IPS DF 19.7 (cell line): ENCODE data around the gene BCAS2.
A peak's percentile ranks its signal among the peaks of the same experiment; 100 is the strongest.

ENCODE experiments used
- DNase-seq: peaks from one replicate; pipeline ENCODE4 v3.0.0-alpha.2; 2013; ENCODE audit warnings: low read depth, low spot score

The BCAS2 gene

GRCh38 chr1:114559356-114559755 is 22.1 kb downstream of the BCAS2 start:
- DNase-seq, result no peak

- no peak for DNase-seq
Measured at GRCh38 chr1:114558544-114558943, 22.9 kb downstream of the BCAS2 start.

- no peak for DNase-seq
Measured at GRCh38 chr1:114554577-114554976, 26.8 kb downstream of the BCAS2 start.

GRCh38 chr1:114552106-114552639 is 29.2 kb downstream of the BCAS2 start:
- no peak for DNase-seq

GRCh38 chr1:114551400-114551799 is 30.0 kb downstream of the BCAS2 start:
- DNase-seq, result peak; percentile 12

- DNase-seq, result no peak
Measured at GRCh38 chr1:114550336-114550735, 31.1 kb downstream of the BCAS2 start.

- DNase-seq, result no peak
Measured at GRCh38 chr1:114549137-114549536, 32.3 kb downstream of the BCAS2 start.

GRCh38 chr1:114547076-114547475 is 34.3 kb downstream of the BCAS2 start:
- DNase-seq, result no peak

GRCh38 chr1:114545796-114546195 is 35.6 kb downstream of the BCAS2 start:
- no peak for DNase-seq

- DNase-seq, result no peak
Measured at GRCh38 chr1:114545315-114545714, 36.1 kb downstream of the BCAS2 start.

- no peak for DNase-seq
Measured at GRCh38 chr1:114540821-114541220, 40.6 kb downstream of the BCAS2 start.

- DNase-seq, result no peak
Measured at GRCh38 chr1:114540272-114540671, 41.1 kb downstream of the BCAS2 start.

GRCh38 chr1:114536043-114536442 is 45.4 kb downstream of the BCAS2 start:
- no peak for DNase-seq

GRCh38 chr1:114535401-114535800 is 46.0 kb downstream of the BCAS2 start:
- no peak for DNase-seq

GRCh38 chr1:114531094-114531493 is 50.3 kb downstream of the BCAS2 start:
- no peak for DNase-seq

- DNase-seq, result no peak
Measured at GRCh38 chr1:114530224-114530623, 51.2 kb downstream of the BCAS2 start.

- DNase-seq, result no peak
Measured at GRCh38 chr1:114524944-114525343, 56.5 kb downstream of the BCAS2 start.

- DNase-seq, result no peak
Measured at GRCh38 chr1:114522264-114522575, 59.2 kb downstream of the BCAS2 start.

- DNase-seq, result no peak
Measured at GRCh38 chr1:114521396-114522263, 59.8 kb downstream of the BCAS2 start.
